MM.1S (cell line): Measurements from ENCODE around the gene TGFBR3.

Experiments
- DNase-seq: peaks from one replicate; pipeline ENCODE4 v3.0.0-alpha.2; 2015
- H2AFZ ChIP-seq: fragments of 300-600 bp; sonication (generic); 2 replicates; pipeline ENCODE4 v1.6.0; 2016; ENCODE audit warnings: antibody characterized with exemption, low read length
- H3F3A ChIP-seq: fragments of 300-600 bp; sonication (generic); 2 replicates; pipeline ENCODE4 v1.6.1; 2016; ENCODE audit warnings: mild to moderate bottlenecking, antibody characterized with exemption, low read length, moderate library complexity, mixed read lengths; ENCODE audit not compliant: insufficient read depth
- H3K27ac ChIP-seq: fragments of 300-600 bp; sonication (generic); 2 replicates; pipeline ENCODE4 v1.5.1; 2016; ENCODE audit warnings: mild to moderate bottlenecking, low read length
- H3K27me3 ChIP-seq: fragments of 300-600 bp; sonication (generic); replicated peaks from 2 replicates; pipeline ENCODE4 v1.6.0; 2016; ENCODE audit warnings: low read length; ENCODE audit not compliant: insufficient read depth
- H3K36me3 ChIP-seq: fragments of 300-600 bp; sonication (generic); replicated peaks from 2 replicates; pipeline ENCODE4 v1.6.1; 2016; ENCODE audit warnings: mild to moderate bottlenecking, low read length, mixed read lengths; ENCODE audit not compliant: insufficient read depth
- H3K4me1 ChIP-seq: fragments of 300-600 bp; sonication (generic); 2 replicates; pipeline ENCODE4 v1.6.1; 2016; ENCODE audit warnings: low read length, mixed read lengths
- H3K4me2 ChIP-seq: fragments of 300-600 bp; sonication (generic); 2 replicates; pipeline ENCODE4 v1.6.0; 2016; ENCODE audit warnings: low read depth, low read length
- H3K4me3 ChIP-seq: fragments of 300-600 bp; sonication (generic); 2 replicates; pipeline ENCODE4 v1.5.1; 2016; ENCODE audit warnings: low read length, mixed read lengths
- H3K79me2 ChIP-seq: fragments of 300-600 bp; sonication (generic); 2 replicates; pipeline ENCODE4 v1.6.1; 2016; ENCODE audit warnings: mixed run types, low read length, mixed read lengths
- H3K9ac ChIP-seq: fragments of 300-600 bp; sonication (generic); 2 replicates; pipeline ENCODE4 v1.6.1; 2016; ENCODE audit warnings: low read length, mixed read lengths
- H3K9me2 ChIP-seq: fragments of 300-600 bp; sonication (generic); replicated peaks from 2 replicates; pipeline ENCODE4 v1.6.1; 2016; ENCODE audit warnings: mild to moderate bottlenecking, low read length, mixed read lengths; ENCODE audit not compliant: insufficient read depth
- H3K9me3 ChIP-seq: fragments of 300-600 bp; sonication (generic); replicated peaks from 2 replicates; pipeline ENCODE4 v1.6.1; 2016; ENCODE audit warnings: mild to moderate bottlenecking, low read length, mixed read lengths; ENCODE audit not compliant: insufficient read depth
- H4K20me1 ChIP-seq: fragments of 300-600 bp; sonication (generic); 2 replicates; pipeline ENCODE4 v1.6.1; 2016; ENCODE audit warnings: mild to moderate bottlenecking, low read length, moderate library complexity, mixed read lengths; ENCODE audit not compliant: insufficient read depth
- CTCF ChIP-seq: fragments of 300-600 bp; sonication (generic); IDR thresholded peaks from 2 replicates; pipeline ENCODE4 v1.5.1; 2016; ENCODE audit warnings: antibody characterized with exemption, low read length, mixed read lengths
- EZH2 ChIP-seq: fragments of 300-600 bp; sonication (generic); optimal IDR thresholded peaks from 2 replicates; pipeline ENCODE3; 2017; ENCODE audit warnings: low read depth, mild to moderate bottlenecking, antibody characterized with exemption, low read length, mixed read lengths
- EZH2phosphoT487 ChIP-seq: fragments of 300-600 bp; sonication (generic); IDR thresholded peaks from 2 replicates; pipeline ENCODE4 v1.6.1; 2018; ENCODE audit warnings: antibody characterized with exemption, low read length

The TGFBR3 gene

GRCh38 chr1:91827087-91827458, 58.9 kb downstream of the TGFBR3 start:
- no peaks in the 10 kb centered on the region for H3K9me2 ChIP-seq
- no peaks in the 10 kb centered on the region for H4K20me1 ChIP-seq
- H3K9ac ChIP-seq, result no peak overlapping the region
- H3K4me2 ChIP-seq, result no peak overlapping the region
- H2AFZ ChIP-seq, result no peak overlapping the region
- no peaks in the 10 kb centered on the region for H3K9me3 ChIP-seq
- H3K79me2 ChIP-seq, result no peaks in the 10 kb centered on the region
- no peaks in the 10 kb centered on the region for H3K4me1 ChIP-seq
- TF ChIP-seq EZH2 (no peak), CTCF (no peak), EZH2phosphoT487 (no peak)
- no peak for DNase-seq
- H3F3A ChIP-seq, result no peaks in the 10 kb centered on the region
- H3K27me3 ChIP-seq, result no peaks in the 10 kb centered on the region
- H3K27ac ChIP-seq, result no peak overlapping the region
- H3K4me3 ChIP-seq, result no peak overlapping the region
- no peaks in the 10 kb centered on the region for H3K36me3 ChIP-seq

GRCh38 chr1:91826649-91827048, 59.3 kb downstream of the TGFBR3 start:
- Histone ChIP-seq H3K36me3 (no peaks in the 10 kb centered on the region), H3K79me2 (no peaks in the 10 kb centered on the region), H3K4me3 (no peak overlapping the region), H3K27ac (no peak overlapping the region), H3K27me3 (no peaks in the 10 kb centered on the region), H3F3A (no peaks in the 10 kb centered on the region), H3K9me2 (no peaks in the 10 kb centered on the region), H2AFZ (no peak overlapping the region), H3K4me2 (no peak overlapping the region), H3K9ac (no peak overlapping the region), H3K4me1 (no peaks in the 10 kb centered on the region), H3K9me3 (no peaks in the 10 kb centered on the region), H4K20me1 (no peaks in the 10 kb centered on the region)
- no peak for DNase-seq
- TF ChIP-seq EZH2 (no peak), EZH2phosphoT487 (no peak), CTCF (no peak)

DNA sequence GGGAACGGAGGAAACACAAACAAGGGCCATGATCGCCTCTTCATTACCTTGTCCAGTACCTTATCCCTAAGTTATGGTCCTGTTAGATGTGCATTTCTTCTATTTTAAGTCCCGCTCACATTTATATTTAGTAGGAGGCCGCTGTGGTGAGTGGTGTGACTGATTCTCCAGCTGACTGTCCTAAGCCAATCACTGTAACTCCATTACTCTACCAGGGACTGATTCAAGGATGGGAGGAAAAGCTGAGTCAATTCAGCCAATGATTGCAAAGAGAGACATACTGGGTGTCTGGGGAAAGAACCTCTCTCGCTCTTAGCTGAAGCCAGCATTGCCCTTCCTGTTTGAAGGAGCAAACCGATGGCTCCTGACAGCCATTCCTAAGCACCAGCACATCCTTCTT, 59.7 kb downstream of the TGFBR3 start:
- H3K9ac ChIP-seq, result no peak overlapping the region
- no peak overlapping the region for H3K27ac ChIP-seq
- no peaks in the 10 kb centered on the region for H3K9me3 ChIP-seq
- H3K9me2 ChIP-seq, result no peaks in the 10 kb centered on the region
- H4K20me1 ChIP-seq, result no peaks in the 10 kb centered on the region
- H2AFZ ChIP-seq, result no peak overlapping the region
- DNase-seq, result no peak
- no peaks in the 10 kb centered on the region for H3K36me3 ChIP-seq
- no peaks in the 10 kb centered on the region for H3F3A ChIP-seq
- no peaks in the 10 kb centered on the region for H3K27me3 ChIP-seq
- no peak overlapping the region for H3K4me3 ChIP-seq
- no peaks in the 10 kb centered on the region for H3K4me1 ChIP-seq
- TF ChIP-seq CTCF, result no peak
- TF ChIP-seq EZH2phosphoT487, result no peak
- no peak for TF ChIP-seq EZH2
- no peak overlapping the region for H3K4me2 ChIP-seq
- H3K79me2 ChIP-seq, result no peaks in the 10 kb centered on the region
